ENCODE data around the gene UPK3A.
A peak's percentile ranks its signal among the peaks of the same experiment; 100 is the strongest.
"Not testable (repeated sequence)": the region's sequence is repeated elsewhere in the genome, so short reads cannot be mapped to it uniquely, and the experiment has no call there.

The UPK3A gene

GRCh38 chr22:45259754-45260394 is 24.9 kb upstream of the UPK3A start:
- DNase-seq = no peak

- not testable (repeated sequence) for DNase-seq
Observed at GRCh38 chr22:45260395-45260759, 24.4 kb upstream of the UPK3A start.

- DNase-seq = no peak
Observed at GRCh38 chr22:45261407-45262088, 23.2 kb upstream of the UPK3A start.

- no peak for DNase-seq
Observed at GRCh38 chr22:45262195-45262930, 22.4 kb upstream of the UPK3A start.

GRCh38 chr22:45262931-45263462 is 21.8 kb upstream of the UPK3A start:
- no peak for DNase-seq

GRCh38 chr22:45263463-45264269 is 21.1 kb upstream of the UPK3A start:
- DNase-seq = no peak

GRCh38 chr22:45265535-45265934 is 19.2 kb upstream of the UPK3A start:
- DNase-seq = no peak

- DNase-seq = no peak
Observed at GRCh38 chr22:45268167-45268957, 16.4 kb upstream of the UPK3A start.

- peak; percentile 54 for DNase-seq
Observed at GRCh38 chr22:45268958-45269844, 15.5 kb upstream of the UPK3A start.

- DNase-seq = no peak
Observed at GRCh38 chr22:45270095-45271020, 14.4 kb upstream of the UPK3A start.

GRCh38 chr22:45271667-45272201 is 13.0 kb upstream of the UPK3A start:
- no peak for DNase-seq

- no peak for DNase-seq
Observed at GRCh38 chr22:45272498-45272897, 12.3 kb upstream of the UPK3A start.

GRCh38 chr22:45273452-45274075 is 11.2 kb upstream of the UPK3A start:
- DNase-seq = no peak

- DNase-seq = no peak
Observed at GRCh38 chr22:45276507-45277105, 8.1 kb upstream of the UPK3A start.

GRCh38 chr22:45277720-45278119 is 7.0 kb upstream of the UPK3A start:
- DNase-seq = not testable (repeated sequence)

GRCh38 chr22:45278125-45278524 is 6.6 kb upstream of the UPK3A start:
- no peak for DNase-seq

- DNase-seq = no peak
Observed at GRCh38 chr22:45280587-45280980, 4.2 kb upstream of the UPK3A start.

- DNase-seq = no peak
Observed at GRCh38 chr22:45281010-45281409, 3.7 kb upstream of the UPK3A start.

All from COR-L47 (cell line).